Measurements from ENCODE around the gene ARMH3. TPM values are rescaled to one million over a fixed set of nuclear protein-coding genes. Genes with fewer than 3 reads are reported as not detected.

The ARMH3 gene
- total RNA-seq, 1 experiment from 2014 or later, result 9.7 TPM

GRCh38 chr10:101956117-101956516 is 99.9 kb downstream of the ARMH3 start:
- ChIA-PET CTCF (no interaction called here), POLR2A (ENCODE audit: unreplicated experiment) (no interaction called here)
- Histone ChIP-seq H4K20me1 (ENCODE audit: low read length) (no peaks in the 10 kb centered on the region), H3K9me3 (ENCODE audit: low read length) (no peaks in the 10 kb centered on the region), H3K4me1 (ENCODE audit: insufficient read depth, low read length) (peaks cover 1% of the 10 kb centered on the region; the same call in 1 of the 2 replicates), H3K4me3 (ENCODE audit: low read length) (no peak overlapping the region), H2AFZ (ENCODE audit: low read length) (no peak overlapping the region), H3K36me3 (ENCODE audit: low read depth, low read length) (peaks cover 6% of the 10 kb centered on the region; the same call in 1 of the 2 replicates), H3K27me3 (ENCODE audit: low read length) (no peaks in the 10 kb centered on the region), H3K9ac (ENCODE audit: low read length) (no peak overlapping the region), H3K79me2 (ENCODE audit: low read length) (no peaks in the 10 kb centered on the region), H3F3A (ENCODE audit: low read length, unreplicated experiment) (no peaks in the 10 kb centered on the region), H3K4me2 (ENCODE audit: low read length) (no peak overlapping the region), H3K9me2 (replicated peaks; ENCODE audit: low read length) (no peaks in the 10 kb centered on the region), H3K27ac (ENCODE audit: low read length) (no peak overlapping the region)
- intact Hi-C loops (cut with micrococcal nuclease), result no loop called here
- no TSS peak for BruUV-seq (replicated peaks)
- ATAC-seq (no peak), DNase-seq (no peak)
- TF ChIP-seq EZH2 (IDR thresholded peaks at IDR 0.05; ENCODE audit: low read length, unreplicated experiment) (no peak), EZH2phosphoT487 (IDR thresholded peaks at IDR 0.05; ENCODE audit: borderline replicate concordance, low read length) (no peak)

- H4K20me1 ChIP-seq (ENCODE audit: low read length), result no peaks in the 10 kb centered on the region
- no peaks in the 10 kb centered on the region for H3K9me2 ChIP-seq (replicated peaks; ENCODE audit: low read length)
- H3K36me3 ChIP-seq (ENCODE audit: low read depth, low read length), result peaks cover 6% of the 10 kb centered on the region; the same call in 1 of the 2 replicates
- DNase-seq (no peak), ATAC-seq (no peak)
- H3K9me3 ChIP-seq (ENCODE audit: low read length), result no peaks in the 10 kb centered on the region
- H3K27me3 ChIP-seq (ENCODE audit: low read length), result no peaks in the 10 kb centered on the region
- H3K27ac ChIP-seq (ENCODE audit: low read length), result no peak overlapping the region
- no peak overlapping the region for H3K4me3 ChIP-seq (ENCODE audit: low read length)
- no TSS peak for BruUV-seq (replicated peaks)
- H3K4me1 ChIP-seq (ENCODE audit: insufficient read depth, low read length), result no peaks in the 10 kb centered on the region
- no peak overlapping the region for H3K4me2 ChIP-seq (ENCODE audit: low read length)
- no peaks in the 10 kb centered on the region for H3K79me2 ChIP-seq (ENCODE audit: low read length)
- H3F3A ChIP-seq (ENCODE audit: low read length, unreplicated experiment), result no peaks in the 10 kb centered on the region
- ChIA-PET POLR2A (ENCODE audit: unreplicated experiment) (no interaction called here), CTCF (no interaction called here)
- TF ChIP-seq CTCF (conservative IDR thresholded peaks at IDR 0.05; ENCODE audit: low read depth, low read length), result no peak
- no peak for TF ChIP-seq EZH2 (IDR thresholded peaks at IDR 0.05; ENCODE audit: low read length, unreplicated experiment)
- no peak for TF ChIP-seq EZH2phosphoT487 (IDR thresholded peaks at IDR 0.05; ENCODE audit: borderline replicate concordance, low read length)
- no peak overlapping the region for H2AFZ ChIP-seq (ENCODE audit: low read length)
- intact Hi-C loops (cut with micrococcal nuclease), result no loop called here
- H3K9ac ChIP-seq (ENCODE audit: low read length), result no peak overlapping the region
Observed at GRCh38 chr10:101952191-101952590, 103.8 kb downstream of the ARMH3 start.

GRCh38 chr10:101950213-101950612 is 105.8 kb downstream of the ARMH3 start:
- no TSS peak for BruUV-seq (replicated peaks)
- POLR2A ChIA-PET (ENCODE audit: unreplicated experiment), result no interaction called here
- Histone ChIP-seq H3K4me1 (ENCODE audit: insufficient read depth, low read length) (no peaks in the 10 kb centered on the region), H3K79me2 (ENCODE audit: low read length) (no peaks in the 10 kb centered on the region), H3K36me3 (ENCODE audit: low read depth, low read length) (no peaks in the 10 kb centered on the region; the same call in 1 of the 2 replicates), H3K9me3 (ENCODE audit: low read length) (no peaks in the 10 kb centered on the region), H3K27me3 (ENCODE audit: low read length) (no peaks in the 10 kb centered on the region), H3K9ac (ENCODE audit: low read length) (no peak overlapping the region), H2AFZ (ENCODE audit: low read length) (no peak overlapping the region), H3F3A (ENCODE audit: low read length, unreplicated experiment) (no peaks in the 10 kb centered on the region), H3K9me2 (replicated peaks; ENCODE audit: low read length) (no peaks in the 10 kb centered on the region), H4K20me1 (ENCODE audit: low read length) (no peaks in the 10 kb centered on the region), H3K4me3 (ENCODE audit: low read length) (no peak overlapping the region), H3K4me2 (ENCODE audit: low read length) (no peak overlapping the region), H3K27ac (ENCODE audit: low read length) (no peak overlapping the region)
- no peak for DNase-seq
- CTCF ChIA-PET, result no interaction called here
- TF ChIP-seq CTCF (conservative IDR thresholded peaks at IDR 0.05; ENCODE audit: low read depth, low read length) (no peak), EZH2 (IDR thresholded peaks at IDR 0.05; ENCODE audit: low read length, unreplicated experiment) (no peak), EZH2phosphoT487 (IDR thresholded peaks at IDR 0.05; ENCODE audit: borderline replicate concordance, low read length) (no peak)
- intact Hi-C loops (cut with micrococcal nuclease), result no loop called here
- ATAC-seq, result no peak

Data from PC-3 (cell line).